ENCODE data around the gene ASPHD2. TPM values are rescaled to one million over a fixed set of nuclear protein-coding genes. Genes with fewer than 3 reads are reported as not detected.

The ASPHD2 gene, protein sequence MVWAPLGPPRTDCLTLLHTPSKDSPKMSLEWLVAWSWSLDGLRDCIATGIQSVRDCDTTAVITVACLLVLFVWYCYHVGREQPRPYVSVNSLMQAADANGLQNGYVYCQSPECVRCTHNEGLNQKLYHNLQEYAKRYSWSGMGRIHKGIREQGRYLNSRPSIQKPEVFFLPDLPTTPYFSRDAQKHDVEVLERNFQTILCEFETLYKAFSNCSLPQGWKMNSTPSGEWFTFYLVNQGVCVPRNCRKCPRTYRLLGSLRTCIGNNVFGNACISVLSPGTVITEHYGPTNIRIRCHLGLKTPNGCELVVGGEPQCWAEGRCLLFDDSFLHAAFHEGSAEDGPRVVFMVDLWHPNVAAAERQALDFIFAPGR
- 0.04 TPM in 1 of 2 replicates, not detected in the other for total RNA-seq (2016; rRNA removed; fragmentation: Illumina TruSeq; extraction: Trizol)
- total RNA-seq (2016; cell fraction: cytosol; rRNA removed; fragmentation: Illumina TruSeq; extraction: Trizol; ENCODE audit: low read depth), result not detected in 2 replicates
- total RNA-seq (2016; cell fraction: insoluble cytoplasmic fraction; rRNA removed; fragmentation: Illumina TruSeq; extraction: Trizol), result 0.06 TPM in 1 of 2 replicates, not detected in the other
- total RNA-seq (2016; cell fraction: membrane; rRNA removed; fragmentation: Illumina TruSeq; extraction: Trizol), result 0.06 TPM in 1 of 2 replicates, not detected in the other
- total RNA-seq (2016; cell fraction: nucleus; rRNA removed; fragmentation: Illumina TruSeq; extraction: Trizol), result 0.09 TPM in 1 of 2 replicates, not detected in the other
- 0.04 TPM in 2 replicates for polyA plus RNA-seq (2011; rRNA removed)
- polyA plus RNA-seq (2011; cell fraction: cytosol; rRNA removed), result 0.03 and 0.04 TPM in 2 replicates
- polyA plus RNA-seq (2011; cell fraction: nucleus; rRNA removed), result 0.05 TPM in 2 replicates
- polyA plus RNA-seq (2012), result 0.13 and 0.28 TPM in 2 replicates
- 0.03 TPM in 1 of 2 replicates, not detected in the other for polyA plus RNA-seq (2016; cell fraction: cytosol; fragmentation: Illumina TruSeq; extraction: Trizol; ENCODE audit: low read depth)
- polyA plus RNA-seq (2016; cell fraction: insoluble cytoplasmic fraction; fragmentation: Illumina TruSeq; extraction: Trizol; ENCODE audit: low read depth), result not detected in 2 replicates
- polyA plus RNA-seq (2016; cell fraction: membrane; fragmentation: Illumina TruSeq; extraction: Trizol; ENCODE audit: low read depth), result not detected in 2 replicates
- polyA plus RNA-seq (2016; cell fraction: nucleus; fragmentation: Illumina TruSeq; extraction: Trizol; ENCODE audit: insufficient read depth, low read depth), result not detected in 2 replicates
- 0.05 TPM in 1 of 2 replicates, not detected in the other for polyA minus RNA-seq (2011; rRNA and poly(A)+ RNA removed; ENCODE audit: low replicate concordance)
- not detected in 2 replicates for polyA minus RNA-seq (2011; cell fraction: cytosol; rRNA and poly(A)+ RNA removed)
- not detected in 2 replicates for polyA minus RNA-seq (2011; cell fraction: nucleus; rRNA and poly(A)+ RNA removed)
- Bru-seq, nascent RNA, result percentile 10 among the genes with signal in this experiment
- BruChase-seq, experiment 1, labeled RNA remaining after a 6-hour chase, result percentile 7 among the genes with signal in this experiment
- BruChase-seq, experiment 2, labeled RNA remaining after a 2-hour chase, result percentile 9 among the genes with signal in this experiment
- long read RNA-seq, experiment 1, result 0 reads
- long read RNA-seq, experiment 2, partial matches to known transcripts, result 0 of 1 reads
- long read RNA-seq, experiment 2, other reads (novel, unspliced or antisense), result 0 of 1 reads

DNA sequence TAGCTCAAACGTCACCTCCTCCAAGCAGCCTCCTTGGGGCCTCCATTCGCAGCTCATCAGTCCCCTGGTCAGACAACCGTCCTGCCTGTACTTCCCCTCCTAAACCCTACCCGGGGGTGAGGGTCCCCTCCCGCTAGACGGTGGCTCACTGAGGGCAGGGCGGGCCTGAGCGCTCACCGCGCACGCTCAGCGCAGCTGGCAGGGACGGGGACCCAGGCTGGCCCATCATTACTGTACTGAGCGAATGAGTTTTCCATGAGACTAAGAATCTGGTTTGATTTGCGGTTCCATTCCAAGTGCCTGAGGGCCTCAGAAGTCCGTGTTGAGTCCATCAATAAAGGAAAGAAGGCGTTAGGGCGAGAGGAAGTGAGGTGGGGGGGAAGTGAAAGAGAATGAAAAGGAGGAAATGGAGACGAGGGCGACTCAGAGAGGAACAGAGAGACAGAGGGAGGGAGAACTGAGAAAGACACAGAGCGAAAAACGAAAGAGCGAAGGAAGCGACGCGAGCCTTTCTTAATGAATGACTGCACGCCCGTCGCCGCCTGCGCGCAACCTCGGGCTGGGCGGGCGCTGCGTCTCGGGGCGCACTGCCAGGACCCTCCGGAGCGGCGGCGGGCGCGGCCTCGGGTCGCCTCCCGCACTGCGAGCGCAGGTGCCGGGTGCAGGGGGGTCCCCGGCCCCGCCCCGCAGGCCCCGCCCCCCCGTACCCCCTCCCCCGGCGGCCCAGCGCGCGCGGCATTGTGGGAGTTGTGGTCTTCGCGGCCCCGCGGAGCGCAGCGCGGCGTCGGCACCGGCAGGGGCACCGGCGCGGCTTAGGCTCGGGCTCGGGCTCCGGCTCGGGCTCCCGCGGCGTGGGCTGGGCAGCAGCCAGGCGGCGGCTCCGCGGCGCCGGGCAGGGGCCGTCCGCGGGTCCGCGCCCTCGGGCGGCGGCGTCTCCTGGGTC, at the start of gene ASPHD2:
ASPHD2 (plus strand) TSS at position 746 of the 943 bp plus-strand sequence. CDS start 4,356 bp downstream, outside the sequence.
- no TSS peak for BruUV-seq (replicated peaks)
- 0 out of 2 replicates have a peak, but pooled peaks have one; percentile 34 for TF ChIP-seq MYPOP (CRISPR knock-in tag; IDR thresholded peaks at IDR 0.05)
- 0 out of 2 replicates have a peak, but pooled peaks have one; percentile 26 for TF ChIP-seq HES4 (CRISPR knock-in tag; IDR thresholded peaks at IDR 0.05; ENCODE audit: borderline replicate concordance)
- TF ChIP-seq ZNF768 (CRISPR knock-in tag; IDR thresholded peaks at IDR 0.05), result peak; percentile 54; the same call in 1 of the 2 replicates
- TF ChIP-seq, protein P1, sequence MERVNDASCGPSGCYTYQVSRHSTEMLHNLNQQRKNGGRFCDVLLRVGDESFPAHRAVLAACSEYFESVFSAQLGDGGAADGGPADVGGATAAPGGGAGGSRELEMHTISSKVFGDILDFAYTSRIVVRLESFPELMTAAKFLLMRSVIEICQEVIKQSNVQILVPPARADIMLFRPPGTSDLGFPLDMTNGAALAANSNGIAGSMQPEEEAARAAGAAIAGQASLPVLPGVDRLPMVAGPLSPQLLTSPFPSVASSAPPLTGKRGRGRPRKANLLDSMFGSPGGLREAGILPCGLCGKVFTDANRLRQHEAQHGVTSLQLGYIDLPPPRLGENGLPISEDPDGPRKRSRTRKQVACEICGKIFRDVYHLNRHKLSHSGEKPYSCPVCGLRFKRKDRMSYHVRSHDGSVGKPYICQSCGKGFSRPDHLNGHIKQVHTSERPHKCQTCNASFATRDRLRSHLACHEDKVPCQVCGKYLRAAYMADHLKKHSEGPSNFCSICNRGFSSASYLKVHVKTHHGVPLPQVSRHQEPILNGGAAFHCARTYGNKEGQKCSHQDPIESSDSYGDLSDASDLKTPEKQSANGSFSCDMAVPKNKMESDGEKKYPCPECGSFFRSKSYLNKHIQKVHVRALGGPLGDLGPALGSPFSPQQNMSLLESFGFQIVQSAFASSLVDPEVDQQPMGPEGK (CRISPR knock-in tag; IDR thresholded peaks at IDR 0.05), result peak; percentile 60; the same call in 1 of the 2 replicates
- TF ChIP-seq HMG20A (CRISPR knock-in tag; IDR thresholded peaks at IDR 0.05; ENCODE audit: borderline replicate concordance), result no peak
- TF ChIP-seq ZNF143 (CRISPR knock-in tag; IDR thresholded peaks at IDR 0.05), result peak; percentile 77
- TF ChIP-seq, protein P2, sequence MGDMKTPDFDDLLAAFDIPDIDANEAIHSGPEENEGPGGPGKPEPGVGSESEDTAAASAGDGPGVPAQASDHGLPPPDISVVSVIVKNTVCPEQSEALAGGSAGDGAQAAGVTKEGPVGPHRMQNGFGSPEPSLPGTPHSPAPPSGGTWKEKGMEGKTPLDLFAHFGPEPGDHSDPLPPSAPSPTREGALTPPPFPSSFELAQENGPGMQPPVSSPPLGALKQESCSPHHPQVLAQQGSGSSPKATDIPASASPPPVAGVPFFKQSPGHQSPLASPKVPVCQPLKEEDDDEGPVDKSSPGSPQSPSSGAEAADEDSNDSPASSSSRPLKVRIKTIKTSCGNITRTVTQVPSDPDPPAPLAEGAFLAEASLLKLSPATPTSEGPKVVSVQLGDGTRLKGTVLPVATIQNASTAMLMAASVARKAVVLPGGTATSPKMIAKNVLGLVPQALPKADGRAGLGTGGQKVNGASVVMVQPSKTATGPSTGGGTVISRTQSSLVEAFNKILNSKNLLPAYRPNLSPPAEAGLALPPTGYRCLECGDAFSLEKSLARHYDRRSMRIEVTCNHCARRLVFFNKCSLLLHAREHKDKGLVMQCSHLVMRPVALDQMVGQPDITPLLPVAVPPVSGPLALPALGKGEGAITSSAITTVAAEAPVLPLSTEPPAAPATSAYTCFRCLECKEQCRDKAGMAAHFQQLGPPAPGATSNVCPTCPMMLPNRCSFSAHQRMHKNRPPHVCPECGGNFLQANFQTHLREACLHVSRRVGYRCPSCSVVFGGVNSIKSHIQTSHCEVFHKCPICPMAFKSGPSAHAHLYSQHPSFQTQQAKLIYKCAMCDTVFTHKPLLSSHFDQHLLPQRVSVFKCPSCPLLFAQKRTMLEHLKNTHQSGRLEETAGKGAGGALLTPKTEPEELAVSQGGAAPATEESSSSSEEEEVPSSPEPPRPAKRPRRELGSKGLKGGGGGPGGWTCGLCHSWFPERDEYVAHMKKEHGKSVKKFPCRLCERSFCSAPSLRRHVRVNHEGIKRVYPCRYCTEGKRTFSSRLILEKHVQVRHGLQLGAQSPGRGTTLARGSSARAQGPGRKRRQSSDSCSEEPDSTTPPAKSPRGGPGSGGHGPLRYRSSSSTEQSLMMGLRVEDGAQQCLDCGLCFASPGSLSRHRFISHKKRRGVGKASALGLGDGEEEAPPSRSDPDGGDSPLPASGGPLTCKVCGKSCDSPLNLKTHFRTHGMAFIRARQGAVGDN (CRISPR knock-in tag; IDR thresholded peaks at IDR 0.05), result peak; percentile 23; the same call in 1 of the 2 replicates

More for the DNA sequence above, at the start of gene ASPHD2:
- Histone ChIP-seq H3K27ac (ENCODE audit: extremely low read length, insufficient read depth, low read length) (no peak within 1 kb of the TSS), H3K4me2 (ENCODE audit: low read depth, low read length) (peak within 1 kb of the TSS; percentile 74), H3K4me1 (ENCODE audit: insufficient read depth, low read length) (peaks cover 5% of the 10 kb centered on the region; the same call in 1 of the 2 replicates), H3K27me3 (ENCODE audit: control insufficient read depth in 1 of 2, insufficient read depth in 2 of 2, low read length in 2 of 2) (peaks cover 10 to 42% of the 10 kb centered on the region in 2 experiments), H3K79me2 (ENCODE audit: insufficient read depth, low read length) (no peaks in the 10 kb centered on the region), H3K9me3 (ENCODE audit: low read length) (no peaks in the 10 kb centered on the region), H4K20me1 (ENCODE audit: insufficient read depth, low read length) (no peaks in the 10 kb centered on the region), H3K4me3 (replicated peaks in 1 of 3; ENCODE audit: insufficient read depth in 1 of 3, low read depth in 2 of 3, low read length in 3 of 3) (peak within 1 kb of the TSS; percentile 51 to 67 (median 65)), H3K9ac (ENCODE audit: insufficient read depth, low read depth, low read length) (no peak within 1 kb of the TSS), H2AFZ (ENCODE audit: low read length) (peak within 1 kb of the TSS; percentile 52), H3K36me3 (replicated peaks in 1 of 2; ENCODE audit: control insufficient read depth in 1 of 2, insufficient read depth in 2 of 2, low read length in 2 of 2) (no peaks in the 10 kb centered on the region)
- no peak for DNase-seq (ENCODE audit: low spot score)
- 27% methylated on average over 36 of the region's 96 CpGs for WGBS (ENCODE audit: low lambda C conversion rate)
- in situ Hi-C loops (cut with HindIII; ENCODE audit: extremely low pct_ligation_motif_present, low pct_unique_long_range_greater_than_20kb) (no loop called here), intact Hi-C loops (cut with micrococcal nuclease; ENCODE audit: unreplicated experiment) (no loop called here)
- ATAC-seq, result peak; percentile 79
- ChIA-PET CTCF (ENCODE audit: low intra/inter-chr PET ratio, low total read pairs) (no interaction called here), POLR2A (no interaction called here)
- no peak for FAIRE-seq

All from HepG2 (cell line).